HG03520 (cell line): Measurements from ENCODE around the gene SLC25A43.
"Not testable (repeated sequence)": the region's sequence is repeated elsewhere in the genome, so short reads cannot be mapped to it uniquely, and the experiment has no call there.

Source experiments
- ATAC-seq: cut with Tn5 transposase; IDR thresholded peaks from one replicate; pipeline ENCODE4 v1.9.1; 2021; ENCODE audit warnings: mild to moderate bottlenecking, moderate library complexity; ENCODE audit not compliant: unreplicated experiment

SLC25A43 gene

GRCh38 chrX:119467433-119467832, 68.3 kb downstream of the SLC25A43 start:
- ATAC-seq = no peak

GRCh38 chrX:119467842-119468550, 68.9 kb downstream of the SLC25A43 start, which contains the start of gene SLC25A5:
Gene SLC25A5, plus strand, starts transcription at chrX:119468444. Its CDS starts 72 bp downstream, at chrX:119468516.
- ATAC-seq = peak; percentile 83

GRCh38 chrX:119468551-119469312, 69.6 kb downstream of the SLC25A43 start:
- ATAC-seq = peak; percentile 60

GRCh38 chrX:119469313-119469635, 70.1 kb downstream of the SLC25A43 start:
- no peak for ATAC-seq

GRCh38 chrX:119474615-119475388, 75.7 kb downstream of the SLC25A43 start:
- ATAC-seq = no peak

GRCh38 chrX:119475389-119476101, 76.4 kb downstream of the SLC25A43 start:
- no peak for ATAC-seq

- ATAC-seq = no peak
Measured at GRCh38 chrX:119477812-119478232, 78.7 kb downstream of the SLC25A43 start.

- no peak for ATAC-seq
Measured at GRCh38 chrX:119478504-119478903, 79.4 kb downstream of the SLC25A43 start.

- no peak for ATAC-seq
Measured at GRCh38 chrX:119479845-119480244, 80.7 kb downstream of the SLC25A43 start.

GRCh38 chrX:119481323-119481801, 82.2 kb downstream of the SLC25A43 start:
- no peak for ATAC-seq

- ATAC-seq = no peak
Measured at GRCh38 chrX:119482041-119482440, 82.9 kb downstream of the SLC25A43 start.

- ATAC-seq = no peak
Measured at GRCh38 chrX:119482481-119483480, 83.6 kb downstream of the SLC25A43 start.

- ATAC-seq = no peak
Measured at GRCh38 chrX:119486745-119487144, 87.6 kb downstream of the SLC25A43 start.

GRCh38 chrX:119487766-119488165, 88.6 kb downstream of the SLC25A43 start:
- not testable (repeated sequence) for ATAC-seq

GRCh38 chrX:119488749-119489148, 89.6 kb downstream of the SLC25A43 start:
- no peak for ATAC-seq

- no peak for ATAC-seq
Measured at GRCh38 chrX:119489212-119490074, 90.3 kb downstream of the SLC25A43 start.

- ATAC-seq = no peak
Measured at GRCh38 chrX:119492463-119492862, 93.3 kb downstream of the SLC25A43 start.

GRCh38 chrX:119493851-119494495, 94.8 kb downstream of the SLC25A43 start:
- not testable (repeated sequence) for ATAC-seq
